Effector memory CD4-positive, alpha-beta T cell (primary cell): Measurements from ENCODE around the gene SCLT1.
"Not testable (repeated sequence)": the region's sequence is repeated elsewhere in the genome, so short reads cannot be mapped to it uniquely, and the experiment has no call there.

Source experiments
- DNase-seq, 3 donors: peaks; one replicate each; pipeline ENCODE4 v3.0.0-alpha.2; 2020
- H3K27ac ChIP-seq: 2 replicates; pipeline ENCODE4 v1.7.0; 2013; ENCODE audit warnings: mild to moderate bottlenecking, low read length, moderate library complexity; ENCODE audit not compliant: insufficient read depth, poor library complexity, severe bottlenecking
- H3K27me3 ChIP-seq: replicated peaks from 2 replicates; pipeline ENCODE4 v1.7.0; 2013; ENCODE audit warnings: mild to moderate bottlenecking, low read length; ENCODE audit not compliant: insufficient read depth, control insufficient read depth, poor library complexity, severe bottlenecking
- H3K36me3 ChIP-seq: 2 replicates; pipeline ENCODE4 v1.7.0; 2013; ENCODE audit warnings: mild to moderate bottlenecking, low read length, moderate library complexity; ENCODE audit not compliant: control insufficient read depth, insufficient read depth
- H3K4me1 ChIP-seq: 2 replicates; pipeline ENCODE4 v1.7.0; 2013; ENCODE audit warnings: low read length, mild to moderate bottlenecking; ENCODE audit not compliant: control insufficient read depth, insufficient read depth, poor library complexity, severe bottlenecking
- H3K4me3 ChIP-seq: 2 replicates; pipeline ENCODE4 v1.7.0; 2013; ENCODE audit warnings: low read length, low read depth, mild to moderate bottlenecking; ENCODE audit not compliant: insufficient read depth, poor library complexity, severe bottlenecking
- H3K9me3 ChIP-seq: 2 replicates; pipeline ENCODE4 v1.7.0; 2013; ENCODE audit warnings: mild to moderate bottlenecking, low read length, moderate library complexity; ENCODE audit not compliant: control insufficient read depth
- total RNA-seq, 3 donors: gene quantifications; one replicate each; lab custom pipeline; 2026; lab: John Stamatoyannopoulos, UW

Gene SCLT1
- 34.3 to 40.9 (median 40.1) reads per million in 3 donors for total RNA-seq

DNA sequence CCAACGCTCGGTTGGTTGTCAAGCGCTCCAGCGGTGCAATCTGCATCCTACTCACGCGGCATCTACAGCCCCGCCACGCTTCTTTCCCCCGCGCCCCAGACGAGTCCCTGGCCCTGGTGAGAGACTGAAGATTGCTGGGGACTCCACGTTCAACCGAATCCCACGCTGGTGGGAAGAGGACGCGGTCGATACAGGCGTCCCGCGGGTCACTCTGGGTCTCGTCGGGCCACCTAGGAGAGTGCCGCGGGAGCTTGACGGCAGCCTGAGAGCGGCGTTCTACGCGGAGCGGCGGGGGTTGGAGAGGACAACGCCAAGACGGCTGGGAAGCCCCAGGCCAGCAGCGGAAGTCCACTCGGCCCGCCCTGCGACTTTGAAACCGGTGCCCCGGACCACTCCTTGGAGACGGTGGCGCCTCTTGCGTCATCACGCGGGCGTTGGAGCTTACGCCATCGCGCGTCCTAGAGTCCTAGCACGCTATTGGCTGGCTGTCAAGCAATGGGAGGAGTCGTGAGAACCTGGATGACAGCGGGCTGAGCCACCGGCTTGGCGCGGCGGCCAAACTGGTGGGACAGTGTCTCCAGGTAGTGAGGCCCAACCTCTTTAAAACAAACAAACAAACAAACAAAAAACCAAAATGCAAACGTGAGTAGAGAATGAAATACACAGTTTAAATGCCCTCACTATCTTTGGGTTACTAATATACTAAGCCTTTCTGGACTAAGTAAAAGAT, at the start of gene SCLT1:
Gene SCLT1 (minus strand): TSS at position 349 of the 730 bp plus-strand sequence. CDS start 436 bp downstream, outside the sequence.
- peaks cover 14% of the 10 kb centered on the region for H3K4me1 ChIP-seq
- H3K9me3 ChIP-seq: no peaks in the 10 kb centered on the region
- H3K4me3 ChIP-seq: peak within 1 kb of the TSS; percentile 92
- H3K27me3 ChIP-seq: no peaks in the 10 kb centered on the region
- DNase-seq: peak; percentile 90 to 95 (median 93)
- H3K36me3 ChIP-seq: no peaks in the 10 kb centered on the region
- peak within 1 kb of the TSS; percentile 98 for H3K27ac ChIP-seq

DNA sequence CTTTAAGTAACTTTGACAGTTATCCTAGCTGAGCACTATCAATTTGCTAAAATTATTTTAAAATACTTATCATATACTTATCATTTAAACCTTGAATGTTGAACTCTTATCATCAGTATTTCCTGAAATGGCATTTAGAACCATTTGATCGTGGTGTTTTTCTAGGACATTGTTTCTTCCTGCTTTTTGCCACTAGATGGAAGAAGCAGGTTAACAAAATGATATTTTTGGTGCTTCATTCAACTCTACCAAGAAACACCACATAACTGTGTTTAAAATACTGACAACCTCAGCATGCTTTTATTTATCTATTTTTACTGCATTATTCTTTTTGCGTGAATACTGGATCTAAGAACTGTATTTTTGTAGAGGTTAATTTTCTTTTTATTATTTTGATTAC, 47.2 kb upstream of the SCLT1 start:
- no peaks in the 10 kb centered on the region for H3K36me3 ChIP-seq
- no peaks in the 10 kb centered on the region for H3K27me3 ChIP-seq
- no peak for DNase-seq
- no peak overlapping the region for H3K4me3 ChIP-seq
- no peaks in the 10 kb centered on the region for H3K4me1 ChIP-seq
- H3K27ac ChIP-seq: no peak overlapping the region
- H3K9me3 ChIP-seq: no peaks in the 10 kb centered on the region

DNA sequence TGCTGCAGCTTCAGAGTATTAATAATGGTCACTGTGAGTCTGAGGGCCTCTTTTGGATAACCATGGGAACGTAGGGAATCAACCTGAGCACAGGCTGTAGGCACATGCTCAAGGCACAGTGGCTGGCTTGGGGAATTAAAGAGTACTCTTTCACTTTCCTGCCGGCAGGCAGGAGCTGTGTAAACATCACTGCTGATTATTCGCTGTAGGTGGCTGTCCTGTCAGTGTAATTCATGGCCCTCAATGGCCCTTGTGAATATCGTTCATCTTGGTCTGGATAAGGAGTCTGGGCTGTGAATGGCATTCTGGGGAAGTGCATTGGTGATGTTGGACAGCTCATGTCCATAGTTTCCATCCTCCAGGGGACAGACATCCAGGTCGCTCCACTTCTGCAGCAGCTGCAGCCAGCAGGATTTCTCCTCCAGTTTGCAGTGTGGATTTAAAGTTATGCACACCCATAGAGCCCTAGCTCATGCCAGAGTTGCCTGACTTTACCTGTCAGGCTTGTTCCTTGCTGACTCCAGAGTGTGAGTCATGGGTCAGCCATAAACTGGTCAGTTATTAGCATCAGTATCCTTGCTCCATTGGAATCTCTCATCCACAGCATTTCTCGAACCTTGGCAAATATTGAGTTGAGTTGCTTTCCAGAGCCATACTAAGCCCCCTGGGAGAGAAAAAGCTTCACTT, 45.6 kb upstream of the SCLT1 start:
- no peaks in the 10 kb centered on the region for H3K27me3 ChIP-seq
- H3K27ac ChIP-seq: no peak overlapping the region
- no peaks in the 10 kb centered on the region for H3K9me3 ChIP-seq
- DNase-seq: no peak
- H3K4me1 ChIP-seq: no peaks in the 10 kb centered on the region
- H3K4me3 ChIP-seq: no peak overlapping the region
- H3K36me3 ChIP-seq: no peaks in the 10 kb centered on the region

DNA sequence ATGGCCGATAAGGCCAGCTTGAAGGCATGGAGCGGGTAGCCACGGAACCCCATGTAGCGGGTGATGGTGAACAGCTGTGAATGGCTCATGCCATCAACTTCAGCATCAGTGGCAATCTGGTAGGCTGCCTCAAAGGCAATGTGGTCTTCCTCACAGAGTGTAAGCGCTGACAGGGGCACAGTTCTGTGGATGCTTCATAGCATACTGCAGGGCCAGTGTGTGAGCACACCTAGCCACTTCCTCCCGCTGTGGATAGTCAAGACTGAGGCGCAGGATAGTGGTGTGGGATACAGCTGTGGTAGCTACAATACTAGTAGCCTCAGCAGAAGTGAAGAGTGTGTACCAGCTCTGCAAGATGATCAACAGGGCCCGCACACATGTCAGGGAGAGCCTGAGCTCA, 43.1 kb upstream of the SCLT1 start:
- H3K27me3 ChIP-seq: no peaks in the 10 kb centered on the region
- H3K27ac ChIP-seq: no peak overlapping the region
- no peaks in the 10 kb centered on the region for H3K4me1 ChIP-seq
- H3K4me3 ChIP-seq: no peak overlapping the region
- no peaks in the 10 kb centered on the region for H3K9me3 ChIP-seq
- no peak for DNase-seq
- H3K36me3 ChIP-seq: no peaks in the 10 kb centered on the region

DNA sequence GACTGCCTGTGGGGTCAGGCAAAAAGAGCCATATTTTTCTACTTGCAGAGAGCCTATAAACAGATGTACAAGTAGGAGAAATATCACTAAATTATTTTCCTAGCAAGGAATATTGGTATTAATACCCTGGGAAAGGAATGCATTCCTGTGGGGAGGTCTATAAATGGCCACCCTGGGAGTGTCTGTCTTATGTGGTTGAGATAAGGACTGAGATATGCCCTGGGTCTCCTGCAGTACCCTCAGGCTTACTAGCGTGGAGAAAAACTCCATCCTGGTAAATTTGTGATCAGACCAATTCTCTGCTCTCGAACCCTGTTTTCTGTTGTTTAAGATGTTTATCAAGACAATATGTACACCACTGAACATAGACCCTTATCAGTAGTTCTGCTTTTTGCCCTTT, 38.0 kb upstream of the SCLT1 start:
- no peaks in the 10 kb centered on the region for H3K27me3 ChIP-seq
- H3K4me3 ChIP-seq: no peak overlapping the region
- H3K27ac ChIP-seq: no peak overlapping the region
- DNase-seq: no peak
- H3K4me1 ChIP-seq: no peaks in the 10 kb centered on the region
- no peaks in the 10 kb centered on the region for H3K9me3 ChIP-seq
- no peaks in the 10 kb centered on the region for H3K36me3 ChIP-seq

DNA sequence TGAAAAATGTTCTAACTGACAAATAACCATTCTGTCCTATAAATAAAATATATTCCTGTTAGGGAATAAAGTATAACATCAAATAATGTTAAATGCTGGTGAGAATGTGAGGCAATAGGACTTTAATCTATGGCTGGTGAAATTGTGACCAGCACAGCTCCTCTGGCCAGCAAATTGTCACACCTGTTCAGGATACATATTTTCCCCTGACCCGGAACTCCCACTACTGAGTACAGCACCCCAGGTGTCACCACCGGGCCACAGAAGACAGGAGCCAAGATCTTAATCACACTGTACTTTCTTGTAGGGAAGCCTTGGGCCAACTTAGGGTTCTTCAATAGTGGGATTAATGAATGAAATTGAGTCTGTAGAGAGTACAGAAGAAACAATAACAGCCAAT, 35.8 kb upstream of the SCLT1 start:
- no peaks in the 10 kb centered on the region for H3K4me1 ChIP-seq
- no peaks in the 10 kb centered on the region for H3K9me3 ChIP-seq
- H3K27me3 ChIP-seq: no peaks in the 10 kb centered on the region
- no peaks in the 10 kb centered on the region for H3K36me3 ChIP-seq
- H3K27ac ChIP-seq: no peak overlapping the region
- no peak for DNase-seq
- no peak overlapping the region for H3K4me3 ChIP-seq

DNA sequence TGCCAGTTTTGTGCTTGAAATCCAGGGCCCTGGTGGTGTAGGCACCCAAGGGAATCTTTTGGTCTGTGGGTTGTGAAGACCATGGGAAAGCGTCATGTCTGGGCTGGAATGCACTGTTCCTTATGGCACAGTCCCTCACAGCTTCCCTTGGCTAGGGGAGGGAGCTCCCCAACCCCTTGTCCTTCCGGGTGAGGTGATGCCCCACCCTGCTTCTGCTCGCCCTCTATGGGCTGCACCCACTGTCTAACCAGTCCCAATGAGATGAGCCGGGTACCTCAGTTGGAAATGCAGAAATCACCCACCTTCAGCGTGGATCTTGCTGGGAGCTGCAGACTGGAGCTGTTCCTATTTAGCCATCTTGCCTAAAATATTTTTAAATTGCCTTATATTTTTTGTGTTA, 33.3 kb upstream of the SCLT1 start:
- H3K4me3 ChIP-seq, H3K27me3 ChIP-seq, H3K36me3 ChIP-seq, H3K9me3 ChIP-seq, H3K27ac ChIP-seq, H3K4me1 ChIP-seq, DNase-seq: not testable (repeated sequence)

DNA sequence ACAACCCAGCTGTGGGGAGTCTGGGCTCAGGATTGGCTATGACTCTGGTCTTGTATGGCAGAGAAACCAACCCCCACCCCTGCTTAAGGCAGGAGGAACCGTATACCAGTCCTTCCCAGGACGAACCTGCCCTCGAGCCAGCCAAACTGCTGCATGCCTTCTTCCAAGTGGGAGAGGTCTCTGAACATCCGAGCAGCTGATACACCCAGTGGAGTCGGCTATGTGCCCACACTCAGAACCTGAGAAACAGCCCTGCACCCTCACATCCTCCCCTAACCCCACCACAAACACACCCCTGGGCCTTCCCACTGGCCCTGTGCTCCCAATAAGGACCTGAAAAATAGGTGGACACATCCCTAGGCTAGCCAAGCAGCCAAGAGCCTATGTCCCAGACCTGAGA, 24.4 kb upstream of the SCLT1 start:
- no peak for DNase-seq
- H3K4me3 ChIP-seq: no peak overlapping the region

DNA sequence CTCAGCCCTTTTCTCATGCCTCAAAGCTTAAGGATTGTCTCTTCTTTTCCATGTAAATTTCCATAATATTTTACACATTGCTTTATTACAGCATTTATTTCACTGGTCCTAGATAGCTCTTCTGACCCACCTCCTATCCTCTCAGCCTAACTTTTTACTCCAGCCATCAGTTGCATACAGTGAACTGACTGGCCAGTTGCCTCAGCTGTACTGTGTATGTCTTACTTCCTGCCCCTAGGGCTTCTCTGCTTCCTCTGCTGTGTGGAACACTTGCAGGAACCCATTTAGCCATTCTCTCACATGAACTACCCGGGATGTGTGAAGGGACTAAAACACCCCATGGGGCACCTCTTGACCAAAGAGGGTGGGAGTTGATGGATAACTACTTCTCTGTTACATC, 20.6 kb upstream of the SCLT1 start:
- Histone ChIP-seq H3K36me3 (no peaks in the 10 kb centered on the region), H3K9me3 (no peaks in the 10 kb centered on the region), H3K4me3 (no peak overlapping the region), H3K27me3 (no peaks in the 10 kb centered on the region), H3K27ac (no peak overlapping the region), H3K4me1 (no peaks in the 10 kb centered on the region)
- no peak for DNase-seq

More for the DNA sequence above, 24.4 kb upstream of the SCLT1 start:
- no peak overlapping the region for H3K27ac ChIP-seq
- H3K4me1 ChIP-seq: no peaks in the 10 kb centered on the region
- H3K27me3 ChIP-seq: no peaks in the 10 kb centered on the region
- H3K36me3 ChIP-seq: no peaks in the 10 kb centered on the region
- H3K9me3 ChIP-seq: no peaks in the 10 kb centered on the region

DNA sequence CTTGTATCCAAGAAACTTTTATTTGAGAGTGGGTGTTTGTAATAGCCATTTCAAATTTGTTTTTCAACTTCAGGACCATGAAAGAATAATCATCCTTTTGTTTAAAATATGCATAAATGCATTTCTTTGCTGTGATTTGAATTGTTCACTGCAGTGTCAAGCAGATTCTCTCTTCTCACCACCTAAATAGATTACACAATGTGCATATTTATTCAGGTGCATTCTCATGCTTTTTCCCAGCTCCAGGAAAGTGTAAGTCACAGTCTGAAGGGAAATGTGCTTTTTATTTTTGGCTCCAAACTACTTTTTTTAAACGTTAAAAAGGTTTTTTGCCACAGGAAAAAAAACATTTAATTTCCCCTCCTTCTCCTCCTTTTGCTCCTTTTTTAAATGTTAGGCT, 20.1 kb upstream of the SCLT1 start:
- Histone ChIP-seq H3K36me3 (no peaks in the 10 kb centered on the region), H3K4me1 (no peaks in the 10 kb centered on the region), H3K4me3 (no peak overlapping the region), H3K9me3 (no peaks in the 10 kb centered on the region), H3K27ac (no peak overlapping the region), H3K27me3 (no peaks in the 10 kb centered on the region)
- DNase-seq: no peak
